WTC11 (cell line): ENCODE measurements around the gene PLEKHA5. TPM values are rescaled to one million over a fixed set of nuclear protein-coding genes. Genes with fewer than 3 reads are reported as not detected.

ENCODE experiments used
- ATF6 ChIP-seq: sonication (generic); formaldehyde crosslinking; IDR thresholded peaks from 2 replicates; pipeline ENCODE4 v1.8.1; 2023; ENCODE audit warnings: mild to moderate bottlenecking, missing genetic modification reagents
- EMX1 ChIP-seq: fragments of 250-450 bp; sonication (Bioruptor Pico); IDR thresholded peaks from 2 replicates; pipeline ENCODE4 v1.8.0; 2021; ENCODE audit warnings: mild to moderate bottlenecking
- ETV6 ChIP-seq: sonication (generic); formaldehyde crosslinking; IDR thresholded peaks from 2 replicates; pipeline ENCODE4 v1.8.1; 2022; ENCODE audit warnings: mild to moderate bottlenecking, missing genetic modification reagents
- FOXP4 ChIP-seq: sonication (generic); formaldehyde crosslinking; IDR thresholded peaks from 2 replicates; pipeline ENCODE4 v1.8.0; 2022; ENCODE audit warnings: mild to moderate bottlenecking, missing genetic modification reagents
- IRF2 ChIP-seq: sonication (generic); formaldehyde crosslinking; IDR thresholded peaks from 2 replicates; pipeline ENCODE4 v1.8.0; 2022; ENCODE audit warnings: low read depth, missing genetic modification reagents, borderline replicate concordance
- JUN ChIP-seq: sonication (generic); formaldehyde crosslinking; IDR thresholded peaks from 2 replicates; pipeline ENCODE4 v1.8.0; 2023; ENCODE audit warnings: mild to moderate bottlenecking, missing genetic modification reagents
- KAT7 ChIP-seq: sonication (generic); formaldehyde crosslinking; IDR thresholded peaks from 2 replicates; pipeline ENCODE4 v1.8.1; 2023; ENCODE audit warnings: missing genetic modification reagents, mild to moderate bottlenecking, borderline replicate concordance
- MAX ChIP-seq: sonication (generic); formaldehyde crosslinking; IDR thresholded peaks from 2 replicates; pipeline ENCODE4 v1.8.0; 2022; ENCODE audit warnings: mild to moderate bottlenecking, missing genetic modification reagents
- NFATC4 ChIP-seq: fragments of 250-450 bp; sonication (Bioruptor Pico); IDR thresholded peaks from 2 replicates; pipeline ENCODE4 v1.9.0; 2021; ENCODE audit warnings: mild to moderate bottlenecking
- NFE2L1 ChIP-seq: sonication (generic); formaldehyde crosslinking; IDR thresholded peaks from 2 replicates; pipeline ENCODE4 v1.8.1; 2023; ENCODE audit warnings: missing genetic modification reagents
- NFYB ChIP-seq: sonication (generic); formaldehyde crosslinking; conservative IDR thresholded peaks from 2 replicates; pipeline ENCODE4 v1.8.0; 2022; ENCODE audit warnings: low read depth, missing genetic modification reagents
- NR3C1 ChIP-seq: sonication (generic); formaldehyde crosslinking; conservative IDR thresholded peaks from 2 replicates; pipeline ENCODE4 v1.8.1; 2023; ENCODE audit warnings: low read depth, mild to moderate bottlenecking, missing genetic modification reagents
- PRDM15 ChIP-seq: sonication (generic); formaldehyde crosslinking; IDR thresholded peaks from 2 replicates; pipeline ENCODE4 v1.8.0; 2022; ENCODE audit warnings: missing genetic modification reagents
- RELA ChIP-seq: sonication (generic); formaldehyde crosslinking; IDR thresholded peaks from 2 replicates; pipeline ENCODE4 v1.8.1; 2022; ENCODE audit warnings: missing genetic modification reagents, mild to moderate bottlenecking, borderline replicate concordance
- SMAD4 ChIP-seq: sonication (generic); formaldehyde crosslinking; IDR thresholded peaks from 2 replicates; pipeline ENCODE4 v1.8.0; 2022; ENCODE audit warnings: mild to moderate bottlenecking, missing genetic modification reagents
- SP1 ChIP-seq: sonication (generic); formaldehyde crosslinking; conservative IDR thresholded peaks from 2 replicates; pipeline ENCODE4 v1.8.1; 2022; ENCODE audit warnings: missing genetic modification reagents
- TEAD4 ChIP-seq: sonication (generic); formaldehyde crosslinking; IDR thresholded peaks from 2 replicates; pipeline ENCODE4 v1.8.0; 2022; ENCODE audit warnings: mild to moderate bottlenecking, missing genetic modification reagents
- USF2 ChIP-seq: sonication (generic); formaldehyde crosslinking; IDR thresholded peaks from 2 replicates; pipeline ENCODE4 v1.8.1; 2023; ENCODE audit warnings: mild to moderate bottlenecking, missing genetic modification reagents, moderate library complexity
- ZMAT4 ChIP-seq: fragments of 250-450 bp; sonication (Bioruptor Pico); IDR thresholded peaks from 2 replicates; pipeline ENCODE4 v1.9.0; 2021; ENCODE audit warnings: mild to moderate bottlenecking
- ZNF121 ChIP-seq: sonication (generic); formaldehyde crosslinking; IDR thresholded peaks from 2 replicates; pipeline ENCODE4 v1.8.0; 2023; ENCODE audit warnings: missing genetic modification reagents
- ZNF219 ChIP-seq: sonication (generic); formaldehyde crosslinking; IDR thresholded peaks from 2 replicates; pipeline ENCODE4 v1.8.0; 2023; ENCODE audit warnings: missing genetic modification reagents, mild to moderate bottlenecking, borderline replicate concordance
- ZNF232 ChIP-seq: sonication (generic); formaldehyde crosslinking; IDR thresholded peaks from 2 replicates; pipeline ENCODE4 v1.8.0; 2022; ENCODE audit warnings: mild to moderate bottlenecking, missing genetic modification reagents
- ZNF423 ChIP-seq: fragments of 250-450 bp; sonication (Bioruptor Pico); IDR thresholded peaks from 2 replicates; pipeline ENCODE4 v2.1.2; 2022; ENCODE audit warnings: mild to moderate bottlenecking, moderate library complexity
- ZNF532 ChIP-seq: fragments of 250-450 bp; sonication (Bioruptor Pico); IDR thresholded peaks from 2 replicates; pipeline ENCODE4 v1.9.0; 2021; ENCODE audit warnings: mild to moderate bottlenecking, borderline replicate concordance
- total RNA-seq: library from RNA; stranded (reverse); gene quantifications from 3 replicates; pipeline ENCODE4 v1.2.3, GENCODE V29; 2021

The PLEKHA5 gene
- total RNA-seq, 1 experiment from 2014 or later = 61.1 TPM

GRCh38 chr12:19130224-19131024 lies 891 bp downstream of the PLEKHA5 start (continued):
- TF ChIP-seq ATF6 (CRISPR knock-in tag) (no peak), TEAD4 (CRISPR knock-in tag) (no peak), ZNF423 (CRISPR knock-in tag) (peak; percentile 83), NR3C1 (CRISPR knock-in tag) (no peak), EMX1 (CRISPR knock-in tag) (no peak), PRDM15 (CRISPR knock-in tag) (no peak), ZNF532 (CRISPR knock-in tag) (no peak), JUN (no peak), ZNF121 (CRISPR knock-in tag) (no peak), ETV6 (CRISPR knock-in tag) (peak; percentile 81), ZNF219 (CRISPR knock-in tag) (no peak; the same call in 1 of the 2 replicates), NFE2L1 (CRISPR knock-in tag) (peak; percentile 58; the same call in 1 of the 2 replicates), NFATC4 (no peak), USF2 (no peak), KAT7 (CRISPR knock-in tag) (0 out of 2 replicates have a peak, but pooled peaks have one; percentile 11), ZMAT4 (CRISPR knock-in tag) (no peak), ZNF232 (CRISPR knock-in tag) (peak; percentile 28; the same call in 1 of the 2 replicates), MAX (CRISPR knock-in tag) (no peak), SMAD4 (CRISPR knock-in tag) (no peak), IRF2 (CRISPR knock-in tag) (no peak), SP1 (CRISPR knock-in tag) (peak; percentile 23; the same call in 1 of the 2 replicates), NFYB (CRISPR knock-in tag) (no peak), FOXP4 (CRISPR knock-in tag) (peak; percentile 67; the same call in 1 of the 2 replicates), RELA (CRISPR knock-in tag) (no peak)
